ENCODE measurements around the gene BCCIP.

DNA sequence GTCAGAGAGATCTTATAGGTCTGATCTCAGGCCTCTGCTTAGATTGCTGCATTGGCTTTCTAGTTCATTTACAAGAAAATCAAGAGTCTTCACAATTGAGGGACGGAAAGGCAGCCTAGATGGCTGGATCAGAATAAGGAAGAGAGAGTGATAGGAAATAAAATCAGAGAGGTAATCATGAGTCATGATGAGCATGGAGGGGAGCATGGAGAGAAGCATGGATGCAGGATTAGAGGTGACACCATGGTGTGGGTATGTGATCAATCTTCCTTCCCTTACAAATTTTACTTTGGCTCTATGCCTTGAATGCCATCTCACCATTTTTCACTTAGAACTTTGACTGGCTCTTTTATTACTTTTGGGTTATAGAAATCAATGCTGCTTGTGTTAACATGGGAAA lies 1.4 kb downstream of the BCCIP start:
- TF ChIP-seq POLR2A (IDR thresholded peaks at IDR 0.05) (no peak), POLR2AphosphoS5 (IDR thresholded peaks at IDR 0.05; ENCODE audit: insufficient read depth in 1 of 2, low read depth in 1 of 2) (no peak)
- TF ChIP-seq, protein P1, sequence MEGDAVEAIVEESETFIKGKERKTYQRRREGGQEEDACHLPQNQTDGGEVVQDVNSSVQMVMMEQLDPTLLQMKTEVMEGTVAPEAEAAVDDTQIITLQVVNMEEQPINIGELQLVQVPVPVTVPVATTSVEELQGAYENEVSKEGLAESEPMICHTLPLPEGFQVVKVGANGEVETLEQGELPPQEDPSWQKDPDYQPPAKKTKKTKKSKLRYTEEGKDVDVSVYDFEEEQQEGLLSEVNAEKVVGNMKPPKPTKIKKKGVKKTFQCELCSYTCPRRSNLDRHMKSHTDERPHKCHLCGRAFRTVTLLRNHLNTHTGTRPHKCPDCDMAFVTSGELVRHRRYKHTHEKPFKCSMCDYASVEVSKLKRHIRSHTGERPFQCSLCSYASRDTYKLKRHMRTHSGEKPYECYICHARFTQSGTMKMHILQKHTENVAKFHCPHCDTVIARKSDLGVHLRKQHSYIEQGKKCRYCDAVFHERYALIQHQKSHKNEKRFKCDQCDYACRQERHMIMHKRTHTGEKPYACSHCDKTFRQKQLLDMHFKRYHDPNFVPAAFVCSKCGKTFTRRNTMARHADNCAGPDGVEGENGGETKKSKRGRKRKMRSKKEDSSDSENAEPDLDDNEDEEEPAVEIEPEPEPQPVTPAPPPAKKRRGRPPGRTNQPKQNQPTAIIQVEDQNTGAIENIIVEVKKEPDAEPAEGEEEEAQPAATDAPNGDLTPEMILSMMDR (IDR thresholded peaks at IDR 0.05): no peak
